GM21529 (cell line): ENCODE results near the gene ZFYVE28.

Experiments used
- ATAC-seq: cut with Tn5 transposase; IDR thresholded peaks from one replicate; pipeline ENCODE4 v1.9.1; 2021; ENCODE audit not compliant: unreplicated experiment

Gene ZFYVE28

DNA sequence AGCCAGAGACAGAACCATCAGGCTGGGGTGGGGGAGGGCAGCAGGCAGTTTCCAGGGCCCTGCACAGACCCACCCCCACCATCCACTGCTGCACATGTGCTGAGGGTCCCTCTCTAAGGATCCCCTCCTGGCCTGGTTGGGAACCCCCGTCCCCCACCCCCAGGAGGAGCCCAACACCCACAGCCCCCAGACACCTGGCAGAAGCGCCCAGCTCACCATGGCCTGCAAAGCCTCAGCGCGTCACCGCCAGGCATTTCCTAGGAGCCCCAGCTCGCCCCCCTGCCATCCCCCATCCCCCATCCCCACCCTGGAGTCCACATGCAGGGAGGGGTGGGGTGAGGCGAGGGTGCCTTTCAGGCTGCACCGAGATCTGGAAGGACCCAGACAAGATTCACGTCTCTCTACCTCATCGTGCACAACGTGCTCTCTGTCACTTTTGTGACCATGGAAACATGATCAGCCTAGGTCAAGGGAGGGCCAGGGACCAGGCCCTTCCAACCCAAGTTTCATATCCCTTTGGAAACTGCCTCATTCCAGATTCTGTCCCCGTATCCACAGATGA lies 165.8 kb downstream of the ZFYVE28 start:
- no peak for ATAC-seq

GRCh38 chr4:2251795-2252529 lies 166.5 kb downstream of the ZFYVE28 start:
- no peak for ATAC-seq

DNA sequence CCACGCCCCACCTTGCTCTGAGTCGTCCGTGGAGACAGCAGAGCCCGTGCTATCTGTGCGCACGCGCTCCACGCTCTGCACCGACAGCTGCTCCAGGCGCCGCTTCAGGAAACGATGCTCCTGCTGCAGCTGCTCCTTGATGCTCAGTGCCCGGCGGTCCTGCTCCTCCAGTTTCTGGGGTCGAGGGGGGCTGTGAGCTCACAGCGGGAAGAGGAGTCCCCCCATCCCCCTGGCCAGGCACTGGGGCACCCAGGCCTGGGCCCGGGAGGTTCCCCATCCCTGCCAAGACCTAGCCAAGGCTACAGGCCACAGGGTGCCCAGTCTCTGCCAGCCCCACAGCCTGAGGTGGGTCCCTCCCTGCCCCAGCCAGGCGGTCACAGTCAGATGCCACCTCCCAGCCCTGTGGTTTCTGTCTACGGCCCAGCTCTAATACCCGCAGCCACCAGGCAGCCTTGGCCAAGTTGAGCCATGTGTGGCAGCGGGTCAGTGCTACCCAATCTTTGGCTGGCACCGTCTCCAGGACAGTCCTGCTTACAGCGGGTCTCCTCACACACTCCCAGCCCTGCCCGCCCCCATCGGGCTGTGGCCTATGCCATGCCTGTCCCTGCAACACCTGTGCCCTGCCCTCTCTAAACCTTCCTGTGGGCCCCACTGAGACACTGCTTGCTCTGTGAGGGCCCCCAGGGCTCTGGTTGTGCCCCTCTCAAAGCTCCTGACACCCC lies 167.2 kb downstream of the ZFYVE28 start:
- ATAC-seq: no peak

DNA sequence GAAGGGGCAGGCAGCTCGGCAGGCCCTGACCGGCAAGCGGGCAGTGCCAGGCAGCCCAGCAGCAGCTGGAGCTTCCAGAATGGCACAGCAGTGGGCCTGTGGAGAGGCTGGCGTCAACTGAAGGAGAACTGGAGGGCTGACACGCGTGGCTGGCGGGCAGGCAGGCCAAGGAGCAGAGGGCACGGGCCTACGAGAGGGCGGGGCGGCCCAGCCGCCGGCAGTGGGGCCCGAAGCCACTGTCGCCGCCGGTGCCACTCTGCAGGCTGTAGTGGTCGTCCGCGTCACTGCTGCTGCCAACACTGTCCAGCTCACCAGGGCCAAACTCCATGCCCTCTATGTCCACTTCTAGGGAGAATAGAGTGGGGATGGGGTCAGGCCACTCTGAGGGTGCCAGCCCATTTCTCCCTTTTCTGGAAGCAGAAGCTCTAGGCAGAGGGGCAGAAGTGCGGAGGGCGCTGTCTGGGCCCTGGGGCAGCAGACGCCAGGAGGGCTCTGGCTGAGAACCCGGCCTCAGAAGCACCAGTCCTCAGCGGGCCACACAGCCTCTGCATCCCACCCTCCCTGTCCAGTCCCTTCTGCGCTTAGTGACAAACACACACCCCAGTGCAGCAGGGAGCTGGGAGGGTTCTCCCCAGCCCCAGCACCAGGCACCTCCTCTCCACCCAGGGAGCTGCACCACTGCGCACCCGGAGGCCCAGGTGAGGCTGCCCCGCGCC lies 167.9 kb downstream of the ZFYVE28 start:
- no peak for ATAC-seq

- ATAC-seq: no peak
These were observed 168.7 kb downstream of the ZFYVE28 start for GRCh38 chr4:2249526-2250356.

GRCh38 chr4:2248821-2249261 lies 169.6 kb downstream of the ZFYVE28 start:
- ATAC-seq: no peak

- no peak for ATAC-seq
These were observed 170.2 kb downstream of the ZFYVE28 start for GRCh38 chr4:2248044-2248780.

- ATAC-seq: no peak
These were observed 171.1 kb downstream of the ZFYVE28 start for GRCh38 chr4:2247128-2248043.

GRCh38 chr4:2246384-2247127 lies 171.9 kb downstream of the ZFYVE28 start:
- ATAC-seq: no peak

- no peak for ATAC-seq
These were observed 172.6 kb downstream of the ZFYVE28 start for GRCh38 chr4:2245787-2246275.

DNA sequence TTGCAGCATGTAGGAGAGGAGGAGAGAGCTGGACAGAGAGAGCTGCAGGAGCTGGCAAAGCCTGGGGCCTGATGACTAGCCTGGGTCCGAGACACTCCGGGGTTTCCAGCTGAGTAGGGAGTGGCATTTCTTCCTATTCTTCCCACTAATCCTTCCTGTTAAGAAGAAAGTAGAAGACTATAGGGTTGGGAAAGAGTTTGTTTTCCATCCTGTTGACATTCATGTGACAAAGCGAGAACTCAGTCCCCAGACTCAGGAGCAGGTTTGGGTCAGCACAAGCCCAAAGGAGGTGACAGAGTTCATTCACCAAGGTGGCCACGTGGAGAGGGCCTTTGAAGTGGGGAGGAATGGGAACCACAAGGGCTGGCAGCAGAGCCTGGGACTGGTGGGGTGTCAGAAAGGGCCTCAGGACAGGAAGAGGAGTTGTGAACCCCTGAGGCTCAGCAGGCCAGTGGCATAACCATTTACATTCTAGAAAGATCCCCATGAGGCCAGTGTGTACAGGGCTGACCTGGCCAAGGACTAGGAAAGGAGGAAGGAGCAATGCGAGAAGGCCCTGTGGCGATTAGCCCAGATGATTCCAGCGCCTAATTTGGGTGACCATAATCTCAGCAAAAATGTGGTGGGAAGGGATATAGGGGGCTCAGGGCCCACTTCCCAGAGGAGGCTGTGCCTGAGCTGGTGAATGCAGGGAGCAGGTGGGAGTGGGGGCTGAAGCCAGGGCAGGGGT lies 173.2 kb downstream of the ZFYVE28 start:
- ATAC-seq: no peak

DNA sequence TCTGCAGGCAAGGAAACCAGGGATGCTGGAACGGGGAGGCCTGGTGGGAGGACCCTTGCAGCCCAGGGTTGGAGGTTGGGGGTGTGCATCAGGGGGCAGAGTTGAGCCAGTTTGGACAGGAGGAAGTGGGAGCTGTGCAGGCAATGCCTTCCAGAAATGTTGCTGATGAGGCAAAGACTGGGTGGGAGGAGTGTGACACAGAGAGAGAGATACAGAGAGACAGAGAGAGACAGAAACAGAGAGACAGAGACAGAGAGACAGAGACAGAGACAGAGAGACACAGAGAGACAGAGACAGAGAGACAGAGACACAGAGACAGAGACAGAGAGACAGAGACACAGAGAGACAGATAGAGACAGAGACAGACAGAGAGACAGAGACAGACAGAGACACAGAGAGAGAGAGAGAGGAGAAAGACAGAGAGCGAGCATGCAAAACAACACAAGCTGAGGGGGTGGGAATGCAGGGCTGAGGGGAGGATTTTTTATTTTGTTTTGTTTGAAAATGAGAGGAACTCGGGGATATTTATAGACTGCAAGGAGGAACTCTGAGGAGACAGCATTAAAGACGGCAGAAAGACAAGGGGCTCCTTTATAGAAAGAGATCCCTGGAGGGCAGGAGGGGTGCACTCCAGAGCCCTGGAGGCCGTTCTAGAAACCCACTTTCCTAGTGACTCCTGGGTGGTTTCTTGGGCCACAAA lies 174.6 kb downstream of the ZFYVE28 start:
- ATAC-seq: no peak

DNA sequence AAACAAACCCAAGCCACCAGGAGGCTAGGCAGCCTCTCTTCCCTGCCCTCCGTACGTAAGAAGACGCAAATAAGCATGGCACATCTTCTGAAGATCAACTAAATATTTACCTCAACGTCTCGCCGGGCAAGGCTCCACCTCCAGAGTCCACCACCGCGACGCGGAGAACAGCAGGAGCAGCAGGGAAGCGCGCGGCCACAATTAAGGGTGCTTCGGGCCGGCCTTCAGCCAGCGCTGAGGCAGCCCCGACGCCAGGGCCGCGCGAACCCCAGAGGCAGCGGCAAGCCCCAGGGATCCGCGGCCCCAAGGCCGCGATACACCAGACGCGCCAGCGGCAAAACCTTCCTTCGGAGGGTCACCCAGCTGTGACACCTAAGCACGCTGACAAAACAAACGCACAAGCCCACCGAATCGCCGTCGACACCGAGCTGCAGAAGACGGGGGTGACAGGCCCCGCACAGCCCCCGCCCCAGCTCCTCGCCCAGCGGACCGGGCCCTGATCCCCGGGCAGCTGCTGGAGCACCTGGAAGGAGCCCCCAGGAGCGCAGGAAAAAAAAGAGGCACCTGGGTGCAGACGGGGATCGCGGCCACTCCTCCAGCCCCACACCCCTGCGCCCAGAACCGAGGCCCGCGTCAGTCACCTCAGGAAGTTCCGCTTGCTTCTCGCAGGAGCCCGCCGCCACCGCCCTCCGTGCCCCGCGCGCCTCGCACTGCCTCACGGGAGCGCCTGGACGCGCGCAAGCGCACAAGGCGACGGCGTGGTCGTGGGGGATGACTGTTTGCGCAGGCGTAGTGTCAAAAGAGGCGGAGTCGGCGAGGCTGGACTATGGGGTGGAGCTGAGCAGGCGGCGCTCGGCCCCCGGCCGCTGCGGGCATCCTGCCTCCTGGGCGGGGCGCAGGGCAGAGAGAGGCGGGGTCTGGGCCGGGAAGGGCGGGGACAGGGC lies 176.8 kb downstream of the ZFYVE28 start, which contains the start of the genes HAUS3 and POLN:
HAUS3 (minus strand) TSS at position 712 of the 944 bp plus-strand sequence. CDS start 1,175 bp downstream, outside the sequence.
POLN (minus strand) TSS at position 712 of the 944 bp plus-strand sequence. CDS start 12,890 bp downstream, outside the sequence.
- ATAC-seq: peak; percentile 86

- ATAC-seq: no peak
These were observed 177.4 kb downstream of the ZFYVE28 start for GRCh38 chr4:2241003-2241402.

DNA sequence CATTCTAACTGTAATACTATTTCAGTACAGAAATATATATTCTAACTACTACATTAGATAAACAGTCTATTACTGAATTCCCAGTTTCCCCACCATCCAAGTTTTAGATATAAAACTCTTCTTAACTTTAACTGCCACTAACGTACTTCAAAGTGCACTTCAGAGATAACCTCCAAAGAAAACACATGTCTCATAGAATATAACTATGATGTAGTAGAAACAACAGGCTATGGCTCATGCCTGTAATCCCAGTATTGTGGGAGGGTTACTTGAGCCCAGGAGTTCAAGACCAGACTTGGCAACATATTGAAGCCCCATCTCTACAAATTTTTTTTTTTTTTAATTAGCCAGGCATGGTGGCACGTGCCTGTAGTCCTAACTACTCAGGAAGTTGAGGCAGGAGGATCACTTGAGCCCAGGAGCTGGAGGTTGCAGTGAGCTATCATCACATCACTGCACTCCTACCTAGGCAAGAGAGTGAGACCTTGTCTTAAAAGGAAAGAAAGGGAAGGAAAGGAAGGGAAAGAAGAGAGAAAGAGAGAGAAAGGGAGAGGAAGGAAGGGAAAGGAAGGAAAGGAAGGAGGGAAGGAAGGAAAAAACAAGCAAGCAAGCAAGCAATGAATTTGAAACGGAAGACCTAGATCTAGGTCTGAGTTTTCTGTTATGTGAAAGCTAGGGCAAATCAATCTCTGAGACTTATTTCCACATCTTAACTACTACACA lies 181.3 kb downstream of the ZFYVE28 start:
- ATAC-seq: no peak
